Smooth muscle cell (in vitro differentiated cells): ENCODE data around the gene ABCC11. TPM values are rescaled to one million over a fixed set of nuclear protein-coding genes. Genes with fewer than 3 reads are reported as not detected.

Experiments
- DNase-seq: peaks from one replicate; lab custom pipeline; 2025; ENCODE audit not compliant: unreplicated experiment; lab: John Stamatoyannopoulos, UW
- H2AFZ ChIP-seq: fragments of 200-600 bp; sonication (generic); 2 replicates; pipeline ENCODE4 v1.6.0; 2016; ENCODE audit warnings: antibody characterized with exemption, low read depth, mild to moderate bottlenecking
- H3F3A ChIP-seq: fragments of 200-600 bp; sonication (generic); 2 replicates; pipeline ENCODE4 v1.6.0; 2017; ENCODE audit warnings: antibody characterized with exemption, low read depth
- H3K27ac ChIP-seq: fragments of 200-600 bp; sonication (generic); 2 replicates; pipeline ENCODE4 v1.5.1; 2016; ENCODE audit warnings: low read depth, mild to moderate bottlenecking
- H3K27me3 ChIP-seq: fragments of 200-600 bp; sonication (generic); 2 replicates; pipeline ENCODE4 v1.6.1; 2016; ENCODE audit warnings: low read depth, mild to moderate bottlenecking
- H3K36me3 ChIP-seq: fragments of 200-600 bp; sonication (generic); 2 replicates; pipeline ENCODE4 v1.5.1; 2016; ENCODE audit warnings: low read depth
- H3K4me1 ChIP-seq: fragments of 200-600 bp; sonication (generic); 2 replicates; pipeline ENCODE4 v1.5.1; 2016; ENCODE audit warnings: low read depth
- H3K4me2 ChIP-seq: fragments of 200-600 bp; sonication (generic); 2 replicates; pipeline ENCODE4 v1.6.0; 2016; ENCODE audit warnings: mild to moderate bottlenecking
- H3K4me3 ChIP-seq: fragments of 200-600 bp; sonication (generic); 2 replicates; pipeline ENCODE4 v1.5.1; 2016; ENCODE audit warnings: mild to moderate bottlenecking
- H3K79me2 ChIP-seq: fragments of 200-600 bp; sonication (generic); 2 replicates; pipeline ENCODE4 v1.6.0; 2016; ENCODE audit warnings: low read depth, mild to moderate bottlenecking
- H3K9ac ChIP-seq: fragments of 200-600 bp; sonication (generic); 2 replicates; pipeline ENCODE4 v1.6.0; 2016; ENCODE audit warnings: low read depth
- H3K9me3 ChIP-seq: fragments of 200-600 bp; sonication (generic); replicated peaks from 2 replicates; pipeline ENCODE4 v1.5.1; 2016; ENCODE audit warnings: low read depth
- H4K20me1 ChIP-seq: fragments of 200-600 bp; sonication (generic); 2 replicates; pipeline ENCODE4 v1.6.0; 2016; ENCODE audit warnings: low read depth
- CTCF ChIP-seq: fragments of 200-600 bp; sonication (generic); IDR thresholded peaks from 2 replicates; pipeline ENCODE4 v1.5.1; 2017; ENCODE audit warnings: borderline replicate concordance, mild to moderate bottlenecking, antibody characterized with exemption; ENCODE audit not compliant: insufficient read depth, poor library complexity, severe bottlenecking
- WGBS: methylation state at CpG from one replicate; pipeline ENCODE4 v1.1.7; 2016; ENCODE audit warnings: low lambda C conversion rate; 5-methylcytosine and 5-hydroxymethylcytosine counted together
- polyA plus RNA-seq: library from polyadenylated mRNA; unstranded; fragments of >200 nt; fragmentation: Nextera tagmentation; extraction: Ambion mirVana; gene quantifications from 2 replicates; pipeline ENCODE4 v1.2.1, GENCODE V29; 2016
- total RNA-seq: library from RNA; depleted of rRNA; stranded (reverse); fragments of >200 nt; gene quantifications from 2 replicates; pipeline ENCODE4 v1.2.3, GENCODE V29; 2014

The ABCC11 gene
- total and polyA plus RNA-seq, 2 experiments from 2014 or later, result not detected

- peaks cover 16% of the 10 kb centered on the region for H3K4me1 ChIP-seq
- H3K27ac ChIP-seq, result peak overlapping the region; percentile 80
- H4K20me1 ChIP-seq, result no peaks in the 10 kb centered on the region
- no peaks in the 10 kb centered on the region for H3K9me3 ChIP-seq
- DNase-seq, result peak; percentile 45
- peaks cover 13% of the 10 kb centered on the region for H3F3A ChIP-seq
- TF ChIP-seq CTCF, result no peak
- no peaks in the 10 kb centered on the region for H3K27me3 ChIP-seq
- no peak overlapping the region for H2AFZ ChIP-seq
- no peak overlapping the region for H3K4me3 ChIP-seq
- 46% methylated on average over 13 of the region's 13 CpGs for whole genome bisulfite sequencing
- no peaks in the 10 kb centered on the region for H3K79me2 ChIP-seq
- H3K4me2 ChIP-seq, result peak overlapping the region; percentile 54
- peak overlapping the region; percentile 49 for H3K9ac ChIP-seq
- H3K36me3 ChIP-seq, result no peaks in the 10 kb centered on the region
Measured at GRCh38 chr16:48126801-48127644, 120.3 kb downstream of the ABCC11 start.

DNA sequence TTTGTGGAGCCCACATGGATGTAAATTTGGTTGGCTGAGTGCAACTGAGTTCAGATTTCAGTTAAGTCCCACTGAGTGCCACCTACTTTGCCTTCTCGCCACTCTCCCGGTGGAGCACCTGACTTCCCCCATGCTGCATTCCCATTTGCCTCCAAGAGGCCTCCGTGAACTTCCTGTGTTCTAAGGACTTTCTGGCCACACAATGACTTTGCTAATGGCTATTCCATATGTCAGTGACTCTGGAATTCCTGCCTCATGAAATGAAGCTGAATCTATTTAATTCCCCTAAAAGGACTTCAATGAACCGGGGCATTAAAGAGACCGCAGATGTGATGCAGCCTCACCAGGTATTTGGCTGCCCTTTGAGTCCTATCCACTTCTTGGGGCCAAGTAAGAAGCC, 121.5 kb downstream of the ABCC11 start:
- Histone ChIP-seq H3K9ac (no peak overlapping the region), H3K4me1 (peaks cover 11% of the 10 kb centered on the region), H4K20me1 (no peaks in the 10 kb centered on the region), H3K4me3 (no peak overlapping the region), H3F3A (peaks cover 13% of the 10 kb centered on the region), H3K79me2 (no peaks in the 10 kb centered on the region), H3K36me3 (no peaks in the 10 kb centered on the region), H3K27me3 (no peaks in the 10 kb centered on the region), H3K4me2 (peak overlapping the region; percentile 34), H3K27ac (peak overlapping the region; percentile 80), H3K9me3 (no peaks in the 10 kb centered on the region), H2AFZ (no peak overlapping the region)
- WGBS, result 96% methylated on average over 5 of the region's 5 CpGs
- TF ChIP-seq CTCF, result no peak
- no peak for DNase-seq

DNA sequence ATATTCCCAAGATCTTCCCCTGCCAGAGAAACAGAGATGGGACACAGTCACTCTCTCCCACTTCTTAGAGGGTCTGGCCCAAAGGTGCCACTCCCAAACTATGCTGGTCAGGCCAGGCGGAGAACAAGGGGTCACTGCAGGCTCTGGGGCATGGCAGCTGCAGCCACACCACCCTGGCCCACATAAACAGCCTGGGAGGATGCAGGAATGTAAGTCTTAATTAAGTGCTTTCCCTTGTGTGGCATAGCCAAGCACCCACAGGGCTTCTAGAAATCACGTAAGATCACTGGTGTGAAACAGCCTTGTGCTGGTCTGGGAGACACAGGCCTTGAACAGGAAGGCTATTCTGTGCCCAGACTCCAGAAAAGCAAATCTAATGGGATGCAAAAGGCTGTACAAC, 123.1 kb downstream of the ABCC11 start:
- Histone ChIP-seq H3K9ac (no peak overlapping the region), H2AFZ (no peak overlapping the region), H3K27ac (peak overlapping the region; percentile 94), H3F3A (peaks cover 13% of the 10 kb centered on the region), H3K27me3 (no peaks in the 10 kb centered on the region), H3K36me3 (no peaks in the 10 kb centered on the region), H3K4me1 (peaks cover 11% of the 10 kb centered on the region), H3K4me2 (no peak overlapping the region), H3K4me3 (no peak overlapping the region), H4K20me1 (no peaks in the 10 kb centered on the region), H3K79me2 (no peaks in the 10 kb centered on the region), H3K9me3 (no peaks in the 10 kb centered on the region)
- no peak for DNase-seq
- TF ChIP-seq CTCF, result no peak
- whole genome bisulfite sequencing, result 86% methylated on average over 2 of the region's 2 CpGs
